HG02571 (cell line): ENCODE results near the gene PI16.
"Not testable (repeated sequence)": the region's sequence is repeated elsewhere in the genome, so short reads cannot be mapped to it uniquely, and the experiment has no call there.

Experiments used
- ATAC-seq: cut with Tn5 transposase; IDR thresholded peaks from one replicate; pipeline ENCODE4 v1.9.1; 2021; ENCODE audit warnings: mild to moderate bottlenecking, moderate library complexity; ENCODE audit not compliant: unreplicated experiment

PI16 gene

GRCh38 chr6:36971921-36972673, 17.6 kb downstream of the PI16 start:
- no peak for ATAC-seq

- no peak for ATAC-seq
Observed at GRCh38 chr6:36973190-36973589, 18.7 kb downstream of the PI16 start.

- ATAC-seq, result no peak
Observed at GRCh38 chr6:36973647-36974046, 19.1 kb downstream of the PI16 start.

GRCh38 chr6:36975231-36976006, 20.9 kb downstream of the PI16 start:
- no peak for ATAC-seq

GRCh38 chr6:36976007-36976264, 21.4 kb downstream of the PI16 start:
- no peak for ATAC-seq

GRCh38 chr6:36976509-36976908, 22.0 kb downstream of the PI16 start:
- ATAC-seq, result no peak

GRCh38 chr6:36976931-36977330, 22.4 kb downstream of the PI16 start:
- no peak for ATAC-seq

- ATAC-seq, result no peak
Observed at GRCh38 chr6:36977470-36977941, 23.0 kb downstream of the PI16 start.

- ATAC-seq, result no peak
Observed at GRCh38 chr6:36978421-36979346, 24.1 kb downstream of the PI16 start.

GRCh38 chr6:36979347-36979742, 24.8 kb downstream of the PI16 start:
- no peak for ATAC-seq

- ATAC-seq, result no peak
Observed at GRCh38 chr6:36980129-36980528, 25.6 kb downstream of the PI16 start.

- ATAC-seq, result no peak
Observed at GRCh38 chr6:36980876-36981619, 26.5 kb downstream of the PI16 start.

GRCh38 chr6:36983538-36983937, 29.0 kb downstream of the PI16 start:
- ATAC-seq, result no peak

GRCh38 chr6:36984581-36985416, 30.3 kb downstream of the PI16 start:
- no peak for ATAC-seq

- no peak for ATAC-seq
Observed at GRCh38 chr6:36985417-36985807, 30.9 kb downstream of the PI16 start.

GRCh38 chr6:36985808-36986703, 31.5 kb downstream of the PI16 start, which contains the start of gene MTCH1:
TSS of gene MTCH1 (minus strand) at chr6:36986196. CDS start at chr6:36986173, 23 bp downstream.
- peak; percentile 76 for ATAC-seq

- ATAC-seq, result peak; percentile 25
Observed at GRCh38 chr6:36986704-36987047, 32.1 kb downstream of the PI16 start.

- ATAC-seq, result no peak
Observed at GRCh38 chr6:36989264-36989663, 34.7 kb downstream of the PI16 start.

- ATAC-seq, result not testable (repeated sequence)
Observed at GRCh38 chr6:36990401-36990800, 35.9 kb downstream of the PI16 start.
